A549 (cell line): ENCODE data around the gene BNC2. TPM values are rescaled to one million over a fixed set of nuclear protein-coding genes. Genes with fewer than 3 reads are reported as not detected.

Experiments
- ATAC-seq, 2 experiments: fragments of 200-7000 bp in 1 of 2; fragments of >200 bp in 1 of 2; cut with Nextera tagmentation in 1 of 2; cut with Tn5 transposase in 1 of 2; 3 replicates each; pipeline versions ENCODE4 v1.8.0 to v1.9.1; 2018 to 2020; ENCODE audit warnings: mild to moderate bottlenecking in 1 of 2, moderate library complexity in 1 of 2
- CTCF ChIA-PET: fragments of 300-600 bp; sonication (Branson Sonifier 250); formaldehyde crosslinking; extraction: SDS; loops from one replicate; lab custom pipeline; 2021; ENCODE audit warnings: antibody characterized with exemption, inconsistent platforms; lab: Yijun Ruan, JAX
- POLR2A ChIA-PET: fragments of 350-600 bp; formaldehyde crosslinking; extraction: SDS; loops from one replicate; lab custom pipeline; 2021; ENCODE audit warnings: antibody characterized with exemption, inconsistent platforms; lab: Yijun Ruan, JAX
- DNase-seq, 2 experiments: peaks; one replicate each; pipeline versions ENCODE4 v3.0.0 to v3.0.0-alpha.2; 2011 to 2016; ENCODE audit warnings: low read depth in 1 of 2, low spot score in 1 of 2
- FAIRE-seq: peaks from 2 replicates; lab custom pipeline; 2011; peaks lifted over from hg19 to GRCh38; lab: Jason Lieb, UNC
- H3K27ac ChIP-seq, 2 experiments: fragments of >200 bp; sonication (Bioruptor Twin); formaldehyde crosslinking; 3 replicates each; pipeline ENCODE4 v1.5.1; 2016 to 2017
- H3K4me1 ChIP-seq: fragments of >200 bp; sonication (Bioruptor Twin); formaldehyde crosslinking; 3 replicates; pipeline ENCODE4 v1.6.1; 2016
- H3K4me2 ChIP-seq: fragments of >200 bp; sonication (Bioruptor Twin); formaldehyde crosslinking; 3 replicates; pipeline ENCODE4 v1.6.1; 2016
- H3K4me3 ChIP-seq: fragments of >200 bp; sonication (Bioruptor Twin); formaldehyde crosslinking; 3 replicates; pipeline ENCODE4 v1.5.1; 2016
- H3K9me3 ChIP-seq: fragments of >200 bp; sonication (Bioruptor Twin); formaldehyde crosslinking; 3 replicates; pipeline ENCODE4 v1.6.1; 2016
- BHLHE40 ChIP-seq: IDR thresholded peaks from 2 replicates; pipeline ENCODE4 v1.6.1; 2012; ENCODE audit warnings: low read depth, low read length, inconsistent platforms
- CBX2 ChIP-seq: fragments of 200-600 bp; sonication (generic); IDR thresholded peaks from 2 replicates; pipeline ENCODE4 v1.6.1; 2016; ENCODE audit warnings: low read depth, mild to moderate bottlenecking, borderline replicate concordance
- CHD4 ChIP-seq: fragments of 200-600 bp; sonication (generic); IDR thresholded peaks from 2 replicates; pipeline ENCODE4 v1.6.1; 2016; ENCODE audit warnings: antibody characterized with exemption, mild to moderate bottlenecking, borderline replicate concordance
- ESRRA ChIP-seq: fragments of 150-350 bp; IDR thresholded peaks from 2 replicates; pipeline ENCODE4 v1.6.1; 2014; ENCODE audit warnings: mild to moderate bottlenecking, low read length, borderline replicate concordance
- FOSL2 ChIP-seq, 2 experiments: fragments of 450-650 bp in 1 of 2; fragments of >200 bp in 1 of 2; sonication (Bioruptor Twin) in 1 of 2; formaldehyde crosslinking; IDR thresholded peaks; 2 replicates each; pipeline versions ENCODE4 v1.5.0 to v1.6.1; 2016 to 2020; ENCODE audit warnings: mild to moderate bottlenecking in 1 of 2, moderate library complexity in 1 of 2
- FOXS1 ChIP-seq: fragments of 250-450 bp; sonication (Bioruptor Pico); IDR thresholded peaks from 2 replicates; pipeline ENCODE4 v1.5.0; 2020; ENCODE audit warnings: mild to moderate bottlenecking, moderate library complexity
- GATA3 ChIP-seq: IDR thresholded peaks from 2 replicates; pipeline ENCODE4 v1.6.1; 2012; ENCODE audit warnings: borderline replicate concordance
- KDM5A ChIP-seq: fragments of 200-600 bp; sonication (generic); IDR thresholded peaks from 2 replicates; pipeline ENCODE4 v1.6.1; 2016; ENCODE audit warnings: antibody characterized with exemption, mild to moderate bottlenecking
- MAFK ChIP-seq: fragments of 450-650 bp; IDR thresholded peaks from 2 replicates; pipeline ENCODE4 v1.6.1; 2014; ENCODE audit not compliant: partially characterized antibody
- NFE2L2 ChIP-seq: fragments of 150-350 bp; conservative IDR thresholded peaks from 2 replicates; pipeline ENCODE4 v1.6.1; 2014; ENCODE audit warnings: low read length
- NPAS2 ChIP-seq: fragments of 250-450 bp; sonication (Bioruptor Pico); IDR thresholded peaks from 2 replicates; pipeline ENCODE4 v1.8.0; 2022; ENCODE audit warnings: mild to moderate bottlenecking, moderate library complexity, borderline replicate concordance
- NR3C1 ChIP-seq: fragments of >200 bp; sonication (Bioruptor Twin); formaldehyde crosslinking; IDR thresholded peaks from 3 replicates; pipeline ENCODE4 v1.6.1; 2017
- PHF8 ChIP-seq: fragments of 200-600 bp; sonication (generic); IDR thresholded peaks from 2 replicates; pipeline ENCODE4 v1.6.1; 2016; ENCODE audit warnings: low read depth, mild to moderate bottlenecking, antibody characterized with exemption, moderate library complexity, borderline replicate concordance
- POLR2A ChIP-seq: IDR thresholded peaks from 2 replicates; pipeline ENCODE4 v1.6.1; 2012; ENCODE audit warnings: mild to moderate bottlenecking, low read length
- RAD21 ChIP-seq, 2 experiments: fragments of >200 bp in 1 of 2; sonication (Bioruptor Twin) in 1 of 2; formaldehyde crosslinking in 1 of 2; IDR thresholded peaks in 1 of 2; conservative IDR thresholded peaks in 1 of 2; 2 replicates in 1 of 2; 3 replicates in 1 of 2; pipeline ENCODE4 v1.6.1; 2012 to 2018; ENCODE audit warnings: inconsistent platforms in 1 of 2
- RCOR1 ChIP-seq: fragments of 150-350 bp; IDR thresholded peaks from 2 replicates; pipeline ENCODE4 v1.6.1; 2014; ENCODE audit warnings: antibody characterized with exemption, low read length, low read depth
- ZC3H11A ChIP-seq: fragments of 450-650 bp; IDR thresholded peaks from 2 replicates; pipeline ENCODE4 v1.6.1; 2014; ENCODE audit warnings: antibody characterized with exemption, mild to moderate bottlenecking
- WGBS: methylation state at CpG from one replicate; pipeline ENCODE4 v1.1.6; 2017; ENCODE audit errors: missing lambda C conversion rate; 5-methylcytosine and 5-hydroxymethylcytosine counted together
- polyA plus RNA-seq, 4 experiments: library from polyadenylated mRNA; depleted of rRNA in 3 of 4; stranded (reverse); fragments of >200 nt; fragmentation: RNase III in 1 of 4; extraction: RNeasy Plus Mini Kit Qiagen cat#74134 plus additional on column Dnase treatment in 1 of 4; gene quantifications; 2 replicates in 3 of 4; 3 replicates in 1 of 4; pipeline ENCODE4 v1.2.3, GENCODE V29; 2011 to 2017
- TF ChIP-seq, protein P1 (sequence below): fragments of 250-450 bp; sonication (Bioruptor Pico); IDR thresholded peaks from 2 replicates; pipeline ENCODE4 v1.5.0; 2021; ENCODE audit warnings: mild to moderate bottlenecking, moderate library complexity, borderline replicate concordance
- TF ChIP-seq, protein P2 (sequence below): fragments of >200 bp; sonication (Bioruptor Twin); formaldehyde crosslinking; IDR thresholded peaks from 3 replicates; pipeline ENCODE4 v1.5.1; 2016
- TF ChIP-seq, protein P3 (sequence below): IDR thresholded peaks from 2 replicates; pipeline ENCODE4 v1.6.1; 2012

BNC2 gene
- polyA plus RNA-seq, 2 of the 4 experiments (the other 2 are of a cell fraction) = 6.2 to 7.5 TPM

DNA sequence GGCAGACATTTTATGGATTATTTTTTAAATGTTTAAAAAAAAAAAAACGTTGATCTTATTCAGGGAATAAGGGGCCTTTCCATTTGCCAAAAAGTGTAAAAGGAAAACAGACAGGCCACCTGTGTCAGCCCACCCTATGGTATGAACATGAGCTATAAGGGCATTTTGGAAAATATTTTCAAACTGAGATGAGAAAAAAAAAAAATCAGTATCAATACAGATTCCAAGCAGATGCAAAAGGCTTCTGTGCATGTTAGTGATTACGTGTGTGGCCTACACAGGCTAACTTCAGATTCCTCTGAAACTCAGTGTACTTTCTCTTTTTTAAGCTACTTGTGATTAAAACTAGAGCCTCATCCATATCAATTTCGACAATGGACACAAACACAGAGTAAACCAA lies 189.9 kb downstream of the BNC2 start:
- Histone ChIP-seq H3K4me3 (no peak overlapping the region), H3K4me2 (no peak overlapping the region), H3K4me1 (no peaks in the 10 kb centered on the region), H3K9me3 (no peaks in the 10 kb centered on the region), H3K27ac (no peak overlapping the region)
- ATAC-seq (no peak), DNase-seq (no peak), FAIRE-seq (no peak)
- CTCF ChIA-PET = interaction anchor here (0.6 to 1.2 kb wide), 3 partner anchors 9 to 547 kb away, joined by 3 to 4 read pairs (median 3); no protein-coding TSS in a partner anchor
- 67% methylated on average over 3 of the region's 3 CpGs for WGBS
- POLR2A ChIA-PET = no interaction called here
- no peak for TF ChIP-seq POLR2A
- TF ChIP-seq, protein P1, sequence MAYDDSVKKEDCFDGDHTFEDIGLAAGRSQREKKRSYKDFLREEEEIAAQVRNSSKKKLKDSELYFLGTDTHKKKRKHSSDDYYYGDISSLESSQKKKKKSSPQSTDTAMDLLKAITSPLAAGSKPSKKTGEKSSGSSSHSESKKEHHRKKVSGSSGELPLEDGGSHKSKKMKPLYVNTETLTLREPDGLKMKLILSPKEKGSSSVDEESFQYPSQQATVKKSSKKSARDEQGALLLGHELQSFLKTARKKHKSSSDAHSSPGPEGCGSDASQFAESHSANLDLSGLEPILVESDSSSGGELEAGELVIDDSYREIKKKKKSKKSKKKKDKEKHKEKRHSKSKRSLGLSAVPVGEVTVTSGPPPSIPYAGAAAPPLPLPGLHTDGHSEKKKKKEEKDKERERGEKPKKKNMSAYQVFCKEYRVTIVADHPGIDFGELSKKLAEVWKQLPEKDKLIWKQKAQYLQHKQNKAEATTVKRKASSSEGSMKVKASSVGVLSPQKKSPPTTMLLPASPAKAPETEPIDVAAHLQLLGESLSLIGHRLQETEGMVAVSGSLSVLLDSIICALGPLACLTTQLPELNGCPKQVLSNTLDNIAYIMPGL = no peak
- no peak for TF ChIP-seq FOSL2 (IDR thresholded peaks at IDR 0.05)
- TF ChIP-seq FOSL2 (CRISPR knock-in tag; IDR thresholded peaks at IDR 0.05) = no peak

GRCh38 chr9:16679327-16679821 lies 191.1 kb downstream of the BNC2 start:
- ATAC-seq = no peak
- no peak overlapping the region for H3K4me3 ChIP-seq
- peak; percentile 23 for FAIRE-seq
- no peaks in the 10 kb centered on the region for H3K9me3 ChIP-seq
- POLR2A ChIA-PET = no interaction called here
- WGBS = 94% methylated on average over 10 of the region's 10 CpGs
- CTCF ChIA-PET = no interaction called here
- TF ChIP-seq FOXS1 (CRISPR knock-in tag) (no peak), MAFK (no peak), PHF8 (no peak), NFE2L2 (no peak)
- TF ChIP-seq, protein P2, sequence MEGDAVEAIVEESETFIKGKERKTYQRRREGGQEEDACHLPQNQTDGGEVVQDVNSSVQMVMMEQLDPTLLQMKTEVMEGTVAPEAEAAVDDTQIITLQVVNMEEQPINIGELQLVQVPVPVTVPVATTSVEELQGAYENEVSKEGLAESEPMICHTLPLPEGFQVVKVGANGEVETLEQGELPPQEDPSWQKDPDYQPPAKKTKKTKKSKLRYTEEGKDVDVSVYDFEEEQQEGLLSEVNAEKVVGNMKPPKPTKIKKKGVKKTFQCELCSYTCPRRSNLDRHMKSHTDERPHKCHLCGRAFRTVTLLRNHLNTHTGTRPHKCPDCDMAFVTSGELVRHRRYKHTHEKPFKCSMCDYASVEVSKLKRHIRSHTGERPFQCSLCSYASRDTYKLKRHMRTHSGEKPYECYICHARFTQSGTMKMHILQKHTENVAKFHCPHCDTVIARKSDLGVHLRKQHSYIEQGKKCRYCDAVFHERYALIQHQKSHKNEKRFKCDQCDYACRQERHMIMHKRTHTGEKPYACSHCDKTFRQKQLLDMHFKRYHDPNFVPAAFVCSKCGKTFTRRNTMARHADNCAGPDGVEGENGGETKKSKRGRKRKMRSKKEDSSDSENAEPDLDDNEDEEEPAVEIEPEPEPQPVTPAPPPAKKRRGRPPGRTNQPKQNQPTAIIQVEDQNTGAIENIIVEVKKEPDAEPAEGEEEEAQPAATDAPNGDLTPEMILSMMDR = no peak
- no peak overlapping the region for H3K4me2 ChIP-seq
- no peak for DNase-seq
- H3K27ac ChIP-seq = no peak overlapping the region
- no peaks in the 10 kb centered on the region for H3K4me1 ChIP-seq

- no peaks in the 10 kb centered on the region for H3K9me3 ChIP-seq
- H3K4me3 ChIP-seq = no peak overlapping the region
- no peak overlapping the region for H3K27ac ChIP-seq
- TF ChIP-seq FOSL2 (IDR thresholded peaks at IDR 0.05) (no peak), FOSL2 (CRISPR knock-in tag; IDR thresholded peaks at IDR 0.05) (no peak), RCOR1 (no peak), ESRRA (no peak), CHD4 (no peak), KDM5A (no peak), BHLHE40 (no peak)
- TF ChIP-seq, protein P3, sequence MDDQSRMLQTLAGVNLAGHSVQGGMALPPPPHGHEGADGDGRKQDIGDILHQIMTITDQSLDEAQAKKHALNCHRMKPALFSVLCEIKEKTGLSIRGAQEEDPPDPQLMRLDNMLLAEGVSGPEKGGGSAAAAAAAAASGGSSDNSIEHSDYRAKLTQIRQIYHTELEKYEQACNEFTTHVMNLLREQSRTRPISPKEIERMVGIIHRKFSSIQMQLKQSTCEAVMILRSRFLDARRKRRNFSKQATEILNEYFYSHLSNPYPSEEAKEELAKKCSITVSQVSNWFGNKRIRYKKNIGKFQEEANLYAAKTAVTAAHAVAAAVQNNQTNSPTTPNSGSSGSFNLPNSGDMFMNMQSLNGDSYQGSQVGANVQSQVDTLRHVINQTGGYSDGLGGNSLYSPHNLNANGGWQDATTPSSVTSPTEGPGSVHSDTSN = no peak
- TF ChIP-seq, all 56 proteins: peak for 0
- ChIA-PET CTCF (interaction anchor here (1.7 kb wide), 1 partner anchor 10 kb away, joined by 5 read pairs; no protein-coding TSS in a partner anchor), POLR2A (no interaction called here)
- no peak for DNase-seq
- peak; percentile 23 for FAIRE-seq
- Histone ChIP-seq H3K4me1 (peaks cover 5% of the 10 kb centered on the region; the same call in 2 of the 3 replicates), H3K4me2 (no peak overlapping the region)
- no peak for ATAC-seq
- 94% methylated on average over 3 of the region's 3 CpGs for WGBS
Measured at GRCh38 chr9:16676519-16676918, 194.0 kb downstream of the BNC2 start.

DNA sequence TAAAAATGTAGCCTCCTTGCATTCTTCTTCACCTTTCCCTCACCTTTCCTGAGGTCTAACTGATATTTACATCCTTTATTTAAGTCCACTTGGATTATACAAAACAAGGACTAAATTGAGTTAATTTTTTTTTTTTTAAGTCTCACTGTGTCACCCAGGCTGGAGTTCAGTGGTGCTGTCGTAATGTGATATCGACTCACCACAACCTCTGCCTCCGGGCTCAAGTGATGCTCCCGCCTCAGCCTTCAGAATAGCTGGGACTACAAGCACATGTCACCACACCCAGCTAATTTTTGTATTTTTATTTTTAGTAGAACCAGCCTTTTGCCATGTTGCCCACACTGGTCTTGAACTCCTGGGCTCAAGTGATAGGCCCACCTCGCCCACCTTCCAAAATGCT lies 195.3 kb downstream of the BNC2 start:
- no peak for DNase-seq
- peaks cover 6% of the 10 kb centered on the region; the same call in 2 of the 3 replicates for H3K4me1 ChIP-seq
- ChIA-PET POLR2A (no interaction called here), CTCF (interaction anchor here (0.6 to 1.7 kb wide), 3 partner anchors 8 to 268 kb away, joined by 3 to 5 read pairs (median 4); no protein-coding TSS in a partner anchor)
- WGBS = 93% methylated on average over 5 of the region's 5 CpGs
- H3K4me3 ChIP-seq = no peak overlapping the region
- no peaks in the 10 kb centered on the region for H3K9me3 ChIP-seq
- ATAC-seq = no peak
- no peak overlapping the region for H3K4me2 ChIP-seq
- FAIRE-seq = no peak
- H3K27ac ChIP-seq = no peak overlapping the region
- TF ChIP-seq NR3C1 (no peak), PHF8 (no peak), CBX2 (no peak), GATA3 (no peak), NPAS2 (no peak), ZC3H11A (no peak), RAD21 (conservative IDR thresholded peaks at IDR 0.05 in 1 of 2, IDR thresholded peaks at IDR 0.05 in 1 of 2) (no peak)
- TF ChIP-seq, protein P3 = no peak
